MM.1S (cell line): ENCODE data around the gene LRRC32.

Experiments used
- DNase-seq: peaks from one replicate; pipeline ENCODE4 v3.0.0-alpha.2; 2015
- H2AFZ ChIP-seq: fragments of 300-600 bp; sonication (generic); 2 replicates; pipeline ENCODE4 v1.6.0; 2016; ENCODE audit warnings: antibody characterized with exemption, low read length
- H3F3A ChIP-seq: fragments of 300-600 bp; sonication (generic); 2 replicates; pipeline ENCODE4 v1.6.1; 2016; ENCODE audit warnings: mild to moderate bottlenecking, antibody characterized with exemption, low read length, moderate library complexity, mixed read lengths; ENCODE audit not compliant: insufficient read depth
- H3K27ac ChIP-seq: fragments of 300-600 bp; sonication (generic); 2 replicates; pipeline ENCODE4 v1.5.1; 2016; ENCODE audit warnings: mild to moderate bottlenecking, low read length
- H3K27me3 ChIP-seq: fragments of 300-600 bp; sonication (generic); replicated peaks from 2 replicates; pipeline ENCODE4 v1.6.0; 2016; ENCODE audit warnings: low read length; ENCODE audit not compliant: insufficient read depth
- H3K36me3 ChIP-seq: fragments of 300-600 bp; sonication (generic); replicated peaks from 2 replicates; pipeline ENCODE4 v1.6.1; 2016; ENCODE audit warnings: mild to moderate bottlenecking, low read length, mixed read lengths; ENCODE audit not compliant: insufficient read depth
- H3K4me1 ChIP-seq: fragments of 300-600 bp; sonication (generic); 2 replicates; pipeline ENCODE4 v1.6.1; 2016; ENCODE audit warnings: low read length, mixed read lengths
- H3K4me2 ChIP-seq: fragments of 300-600 bp; sonication (generic); 2 replicates; pipeline ENCODE4 v1.6.0; 2016; ENCODE audit warnings: low read depth, low read length
- H3K4me3 ChIP-seq: fragments of 300-600 bp; sonication (generic); 2 replicates; pipeline ENCODE4 v1.5.1; 2016; ENCODE audit warnings: low read length, mixed read lengths
- H3K79me2 ChIP-seq: fragments of 300-600 bp; sonication (generic); 2 replicates; pipeline ENCODE4 v1.6.1; 2016; ENCODE audit warnings: mixed run types, low read length, mixed read lengths
- H3K9ac ChIP-seq: fragments of 300-600 bp; sonication (generic); 2 replicates; pipeline ENCODE4 v1.6.1; 2016; ENCODE audit warnings: low read length, mixed read lengths
- H3K9me2 ChIP-seq: fragments of 300-600 bp; sonication (generic); replicated peaks from 2 replicates; pipeline ENCODE4 v1.6.1; 2016; ENCODE audit warnings: mild to moderate bottlenecking, low read length, mixed read lengths; ENCODE audit not compliant: insufficient read depth
- H3K9me3 ChIP-seq: fragments of 300-600 bp; sonication (generic); replicated peaks from 2 replicates; pipeline ENCODE4 v1.6.1; 2016; ENCODE audit warnings: mild to moderate bottlenecking, low read length, mixed read lengths; ENCODE audit not compliant: insufficient read depth
- H4K20me1 ChIP-seq: fragments of 300-600 bp; sonication (generic); 2 replicates; pipeline ENCODE4 v1.6.1; 2016; ENCODE audit warnings: mild to moderate bottlenecking, low read length, moderate library complexity, mixed read lengths; ENCODE audit not compliant: insufficient read depth
- EZH2 ChIP-seq: fragments of 300-600 bp; sonication (generic); optimal IDR thresholded peaks from 2 replicates; pipeline ENCODE3; 2017; ENCODE audit warnings: low read depth, mild to moderate bottlenecking, antibody characterized with exemption, low read length, mixed read lengths
- EZH2phosphoT487 ChIP-seq: fragments of 300-600 bp; sonication (generic); IDR thresholded peaks from 2 replicates; pipeline ENCODE4 v1.6.1; 2018; ENCODE audit warnings: antibody characterized with exemption, low read length
- TF ChIP-seq, protein P1 (sequence below): fragments of 300-600 bp; sonication (generic); IDR thresholded peaks from 2 replicates; pipeline ENCODE4 v1.5.1; 2016; ENCODE audit warnings: antibody characterized with exemption, low read length, mixed read lengths

LRRC32 gene

GRCh38 chr11:76656571-76657081, 13.9 kb downstream of the LRRC32 start:
- H3K9ac ChIP-seq = no peak overlapping the region
- DNase-seq = no peak

GRCh38 chr11:76656050-76656531, 14.5 kb downstream of the LRRC32 start:
- Histone ChIP-seq H3K9me2 (no peaks in the 10 kb centered on the region), H3K36me3 (no peaks in the 10 kb centered on the region), H3K27me3 (0 out of 2 replicates have a peak, but pooled peaks cover 10% of the 10 kb centered on the region), H3K9me3 (no peaks in the 10 kb centered on the region), H4K20me1 (no peaks in the 10 kb centered on the region), H3K9ac (no peak overlapping the region), H3F3A (no peaks in the 10 kb centered on the region), H3K4me3 (no peak overlapping the region), H3K79me2 (no peaks in the 10 kb centered on the region), H3K4me2 (no peak overlapping the region), H3K27ac (no peak overlapping the region), H3K4me1 (peaks cover 5% of the 10 kb centered on the region; the same call in 1 of the 2 replicates), H2AFZ (no peak overlapping the region)
- TF ChIP-seq EZH2phosphoT487 = no peak
- TF ChIP-seq EZH2 = no peak
- TF ChIP-seq, protein P1, sequence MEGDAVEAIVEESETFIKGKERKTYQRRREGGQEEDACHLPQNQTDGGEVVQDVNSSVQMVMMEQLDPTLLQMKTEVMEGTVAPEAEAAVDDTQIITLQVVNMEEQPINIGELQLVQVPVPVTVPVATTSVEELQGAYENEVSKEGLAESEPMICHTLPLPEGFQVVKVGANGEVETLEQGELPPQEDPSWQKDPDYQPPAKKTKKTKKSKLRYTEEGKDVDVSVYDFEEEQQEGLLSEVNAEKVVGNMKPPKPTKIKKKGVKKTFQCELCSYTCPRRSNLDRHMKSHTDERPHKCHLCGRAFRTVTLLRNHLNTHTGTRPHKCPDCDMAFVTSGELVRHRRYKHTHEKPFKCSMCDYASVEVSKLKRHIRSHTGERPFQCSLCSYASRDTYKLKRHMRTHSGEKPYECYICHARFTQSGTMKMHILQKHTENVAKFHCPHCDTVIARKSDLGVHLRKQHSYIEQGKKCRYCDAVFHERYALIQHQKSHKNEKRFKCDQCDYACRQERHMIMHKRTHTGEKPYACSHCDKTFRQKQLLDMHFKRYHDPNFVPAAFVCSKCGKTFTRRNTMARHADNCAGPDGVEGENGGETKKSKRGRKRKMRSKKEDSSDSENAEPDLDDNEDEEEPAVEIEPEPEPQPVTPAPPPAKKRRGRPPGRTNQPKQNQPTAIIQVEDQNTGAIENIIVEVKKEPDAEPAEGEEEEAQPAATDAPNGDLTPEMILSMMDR = no peak
- DNase-seq = no peak

More at GRCh38 chr11:76656571-76657081, 13.9 kb downstream of the LRRC32 start:
- Histone ChIP-seq H3K4me2 (no peak overlapping the region), H3K9me3 (no peaks in the 10 kb centered on the region), H3K9me2 (no peaks in the 10 kb centered on the region), H4K20me1 (no peaks in the 10 kb centered on the region), H3K4me1 (peaks cover 5% of the 10 kb centered on the region; the same call in 1 of the 2 replicates), H3K27ac (no peak overlapping the region), H3K79me2 (no peaks in the 10 kb centered on the region), H2AFZ (no peak overlapping the region), H3K4me3 (no peak overlapping the region), H3K36me3 (no peaks in the 10 kb centered on the region), H3F3A (no peaks in the 10 kb centered on the region), H3K27me3 (0 out of 2 replicates have a peak, but pooled peaks cover 10% of the 10 kb centered on the region)
- TF ChIP-seq, protein P1 = no peak
- TF ChIP-seq EZH2 (no peak), EZH2phosphoT487 (no peak)

DNA sequence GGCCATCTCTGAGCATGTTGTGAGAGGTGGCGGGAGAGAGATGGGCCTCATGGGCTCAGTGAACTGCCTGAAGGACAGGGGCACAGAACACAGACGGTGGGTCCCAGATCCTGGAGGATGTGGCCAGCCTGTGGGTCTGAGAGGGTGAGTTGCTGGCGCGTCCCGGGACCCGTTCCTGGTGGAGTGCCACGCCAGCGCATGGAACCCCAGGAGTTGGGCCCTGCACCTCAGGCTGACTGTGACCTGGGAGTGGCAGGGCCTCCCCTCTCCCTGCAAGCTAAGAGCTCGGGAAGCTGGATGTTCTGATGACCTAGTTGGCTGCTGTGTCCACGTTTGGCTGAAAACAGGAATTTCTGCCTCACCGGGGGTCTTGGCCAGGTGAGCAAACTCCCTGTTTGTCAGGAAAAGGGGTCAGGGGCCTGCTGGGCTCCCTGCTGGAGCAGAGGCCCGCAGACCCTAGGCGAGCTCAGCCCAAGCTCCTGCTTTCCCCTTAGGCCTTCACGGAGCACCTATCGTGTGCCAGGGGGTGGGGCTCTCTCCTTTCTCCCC, 15.0 kb downstream of the LRRC32 start:
- no peak for DNase-seq
- no peak overlapping the region for H3K27ac ChIP-seq

More for the DNA sequence above, 15.0 kb downstream of the LRRC32 start:
- H3K4me1 ChIP-seq = peaks cover 5% of the 10 kb centered on the region; the same call in 1 of the 2 replicates
- H3K9ac ChIP-seq = no peak overlapping the region
- no peak overlapping the region for H3K4me2 ChIP-seq
- TF ChIP-seq, protein P1 = no peak
- TF ChIP-seq EZH2phosphoT487 = no peak
- no peak for TF ChIP-seq EZH2
- H3K9me2 ChIP-seq = no peaks in the 10 kb centered on the region
- 0 out of 2 replicates have a peak, but pooled peaks cover 10% of the 10 kb centered on the region for H3K27me3 ChIP-seq
- no peaks in the 10 kb centered on the region for H3K36me3 ChIP-seq
- no peaks in the 10 kb centered on the region for H3K9me3 ChIP-seq
- H3K4me3 ChIP-seq = no peak overlapping the region
- H3K79me2 ChIP-seq = no peaks in the 10 kb centered on the region
- no peaks in the 10 kb centered on the region for H4K20me1 ChIP-seq
- H3F3A ChIP-seq = no peaks in the 10 kb centered on the region
- no peak overlapping the region for H2AFZ ChIP-seq
